ENCODE results near the gene CLPSL1.
"Not testable (repeated sequence)": the region's sequence is repeated elsewhere in the genome, so short reads cannot be mapped to it uniquely, and the experiment has no call there.

DNA sequence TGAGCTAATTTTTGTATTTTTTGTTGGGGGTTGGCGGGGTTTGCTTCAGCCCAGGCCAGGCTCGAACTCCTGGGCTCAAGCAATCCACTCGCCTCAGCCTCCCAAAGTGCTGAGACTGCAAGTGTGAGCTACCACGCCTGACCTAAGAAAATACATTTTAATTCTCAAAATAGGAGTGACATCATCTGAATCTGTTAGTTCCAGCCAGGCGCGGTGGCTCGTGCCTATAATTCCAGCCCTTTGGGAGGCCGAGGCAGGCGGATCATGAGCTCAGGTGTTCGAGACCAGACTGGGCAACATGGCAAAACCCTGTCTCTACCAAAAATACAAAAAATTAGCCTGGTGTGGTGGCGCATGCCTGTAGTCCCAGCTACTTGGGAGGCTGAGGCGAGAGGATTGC is 46.5 kb upstream of the CLPSL1 start:
- TF ChIP-seq, protein P1, sequence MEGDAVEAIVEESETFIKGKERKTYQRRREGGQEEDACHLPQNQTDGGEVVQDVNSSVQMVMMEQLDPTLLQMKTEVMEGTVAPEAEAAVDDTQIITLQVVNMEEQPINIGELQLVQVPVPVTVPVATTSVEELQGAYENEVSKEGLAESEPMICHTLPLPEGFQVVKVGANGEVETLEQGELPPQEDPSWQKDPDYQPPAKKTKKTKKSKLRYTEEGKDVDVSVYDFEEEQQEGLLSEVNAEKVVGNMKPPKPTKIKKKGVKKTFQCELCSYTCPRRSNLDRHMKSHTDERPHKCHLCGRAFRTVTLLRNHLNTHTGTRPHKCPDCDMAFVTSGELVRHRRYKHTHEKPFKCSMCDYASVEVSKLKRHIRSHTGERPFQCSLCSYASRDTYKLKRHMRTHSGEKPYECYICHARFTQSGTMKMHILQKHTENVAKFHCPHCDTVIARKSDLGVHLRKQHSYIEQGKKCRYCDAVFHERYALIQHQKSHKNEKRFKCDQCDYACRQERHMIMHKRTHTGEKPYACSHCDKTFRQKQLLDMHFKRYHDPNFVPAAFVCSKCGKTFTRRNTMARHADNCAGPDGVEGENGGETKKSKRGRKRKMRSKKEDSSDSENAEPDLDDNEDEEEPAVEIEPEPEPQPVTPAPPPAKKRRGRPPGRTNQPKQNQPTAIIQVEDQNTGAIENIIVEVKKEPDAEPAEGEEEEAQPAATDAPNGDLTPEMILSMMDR (IDR thresholded peaks at IDR 0.05): not testable (repeated sequence)
- not testable (repeated sequence) for TF ChIP-seq POLR2A (IDR thresholded peaks at IDR 0.05)
